Superior temporal gyrus (tissue), 1 donor: ENCODE results near the gene PLEK2.
"Not testable (repeated sequence)": the region's sequence is repeated elsewhere in the genome, so short reads cannot be mapped to it uniquely, and the experiment has no call there.

Source experiments
- DNase-seq: peaks from one replicate; pipeline ENCODE4 v3.0.0-alpha.2; 2016; ENCODE audit errors: extremely low spot score

Gene PLEK2

DNA sequence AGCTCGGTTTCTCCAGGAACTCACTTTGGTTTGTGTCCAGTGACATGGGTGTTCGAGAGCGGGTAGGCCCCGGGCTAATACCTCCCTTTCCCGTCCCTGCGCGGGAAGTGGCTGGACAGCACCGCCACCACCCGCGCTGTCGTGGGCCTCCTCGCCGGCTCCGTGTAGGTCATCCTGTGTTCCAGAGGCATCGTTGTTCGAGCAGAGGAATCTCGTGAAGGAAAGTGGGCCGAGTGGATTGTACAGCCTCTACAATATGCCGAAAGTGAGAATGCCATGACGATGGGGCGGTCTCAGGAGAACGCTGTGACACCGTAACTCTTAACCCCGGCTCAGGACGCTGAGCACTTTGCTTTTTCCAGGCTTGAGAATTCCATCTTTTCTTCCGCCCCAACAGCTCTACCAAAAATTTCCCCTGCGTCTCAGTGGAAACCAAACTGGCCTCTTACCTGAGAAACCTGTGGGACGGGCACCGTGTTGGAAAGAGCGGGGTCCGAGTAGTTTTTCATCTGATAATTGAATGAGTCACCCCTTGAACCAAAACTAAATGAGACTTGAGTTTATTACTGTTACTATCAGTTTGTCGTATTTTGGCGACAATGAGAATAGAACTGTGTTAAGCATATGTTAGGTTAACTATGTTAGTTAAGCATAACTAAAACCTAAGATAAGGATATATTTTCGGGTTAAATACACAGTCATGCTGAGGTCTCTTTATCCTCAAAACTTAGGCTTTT lies 51.3 kb downstream of the PLEK2 start:
- DNase-seq = no peak

DNA sequence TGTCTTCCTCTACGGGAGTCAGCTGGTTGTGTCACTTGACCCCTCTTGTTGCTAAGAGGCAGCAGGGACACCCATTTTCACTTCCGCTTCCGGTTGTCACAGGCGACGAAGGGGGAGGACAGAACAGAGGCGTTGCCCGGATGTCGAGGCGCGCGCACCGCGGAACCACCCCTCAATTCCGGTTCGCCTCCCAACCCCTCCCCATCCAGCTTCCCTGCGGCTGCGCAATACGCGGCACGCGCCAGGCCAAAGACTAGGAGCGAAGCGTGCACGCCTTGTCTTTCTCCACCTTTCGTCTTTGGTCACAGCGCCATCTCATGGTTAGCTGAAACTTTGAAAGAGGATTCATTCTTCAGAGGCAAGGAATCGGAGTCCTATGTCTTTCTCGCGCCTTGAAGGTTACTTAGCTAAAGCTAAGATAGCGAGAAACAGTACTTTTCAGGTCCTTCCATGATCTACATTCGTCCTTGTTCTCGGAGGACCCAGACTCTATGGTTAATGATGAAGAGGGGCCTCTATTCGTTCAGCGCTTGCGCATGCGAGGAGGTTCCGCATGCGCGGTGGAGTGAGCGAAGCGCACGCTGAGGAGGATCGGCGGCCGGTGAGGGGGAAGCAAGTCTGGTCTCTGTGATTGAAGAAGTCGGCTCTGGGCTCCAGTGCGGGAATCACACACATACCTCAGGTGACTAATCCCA lies 52.0 kb downstream of the PLEK2 start, which contains the start of the genes ATP6V1D and EIF2S1:
Gene ATP6V1D (minus strand): TSS at position 30 of the 695 bp plus-strand sequence. CDS start 106 bp downstream, outside the sequence.
Gene EIF2S1 (plus strand): TSS at position 554 of the 695 bp plus-strand sequence. CDS start 4,440 bp downstream, outside the sequence.
- peak; percentile 100 for DNase-seq

DNA sequence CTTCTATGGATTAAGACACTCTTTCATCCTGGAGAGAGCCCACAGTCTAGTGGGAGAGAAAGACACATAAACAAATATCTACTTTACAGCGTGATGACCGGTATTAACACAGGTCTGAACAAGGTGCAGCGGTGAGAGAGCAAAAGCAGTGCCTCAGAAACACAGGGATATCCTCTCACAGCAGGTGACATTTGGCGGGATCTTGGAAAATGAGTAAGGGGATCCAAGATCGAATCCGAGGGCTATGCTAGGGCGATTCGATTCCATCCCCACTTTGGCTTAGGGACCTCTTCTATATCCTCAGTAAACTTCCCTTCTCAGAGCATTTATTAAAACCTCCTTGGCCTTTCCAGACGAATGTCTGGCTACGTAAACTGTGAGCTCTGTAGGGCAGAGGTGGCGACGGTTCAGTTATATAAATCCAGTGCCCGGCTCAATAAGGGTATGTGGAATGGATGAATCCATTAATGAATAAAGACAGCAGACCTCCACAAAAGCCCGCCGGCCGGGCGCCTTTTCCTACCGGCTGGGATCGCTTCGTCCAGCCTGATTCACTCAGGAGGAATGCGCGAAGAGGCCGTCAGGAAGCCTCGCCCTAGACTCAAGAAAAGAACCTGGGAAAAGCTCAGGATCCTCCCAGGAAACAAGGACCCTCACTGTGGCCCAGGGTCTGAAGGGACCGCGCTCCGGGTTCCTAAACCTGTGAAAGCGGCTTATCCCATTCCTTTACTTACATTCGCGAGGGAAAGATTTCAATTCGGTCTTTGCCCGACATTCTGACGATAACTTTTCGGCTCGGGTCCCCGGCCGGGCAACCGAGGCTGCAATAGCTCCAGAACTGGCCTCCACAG lies 52.8 kb downstream of the PLEK2 start:
- DNase-seq = no peak

DNA sequence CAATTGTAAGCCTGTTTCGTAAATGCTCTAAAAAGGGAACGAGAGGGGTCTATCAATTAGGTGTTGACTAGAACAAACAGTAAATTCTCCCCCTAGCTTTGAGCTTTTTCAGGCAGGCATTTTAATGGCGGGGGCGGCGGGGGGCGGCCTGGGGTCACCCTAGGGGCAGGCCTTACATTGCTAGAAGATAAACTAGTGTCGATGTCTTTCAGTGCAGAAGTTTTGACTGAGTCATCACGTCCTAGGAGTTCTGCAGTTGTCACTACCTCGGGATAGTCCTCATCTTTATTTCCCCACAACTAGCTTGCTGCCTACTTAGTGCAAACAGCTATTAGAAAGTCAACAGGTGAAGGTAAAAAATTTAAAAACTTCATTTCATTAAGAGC lies 54.0 kb downstream of the PLEK2 start:
- DNase-seq = no peak

- no peak for DNase-seq
Measured at GRCh38 chr14:67357186-67357968, 54.6 kb downstream of the PLEK2 start.

- DNase-seq = no peak
Measured at GRCh38 chr14:67352055-67352454, 59.9 kb downstream of the PLEK2 start.

DNA sequence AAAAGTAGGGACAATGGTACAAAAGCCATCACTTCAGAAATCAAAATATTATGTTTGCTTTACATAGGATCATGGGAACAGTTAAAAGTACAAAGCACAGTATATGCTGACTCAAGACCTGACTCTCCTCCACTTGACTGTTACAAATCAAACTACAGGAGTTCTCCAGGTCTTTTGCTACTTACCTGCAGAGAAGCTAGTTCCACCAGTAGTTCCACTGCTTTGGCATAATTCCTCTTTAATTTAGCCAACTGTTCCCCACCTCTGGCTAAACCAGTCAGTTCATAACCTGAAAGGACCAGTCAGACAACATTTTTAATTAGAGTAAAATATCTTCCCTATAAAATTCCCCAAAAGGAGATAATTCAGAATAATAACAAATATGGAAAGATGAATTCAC lies 66.4 kb downstream of the PLEK2 start:
- no peak for DNase-seq

- no peak for DNase-seq
Measured at GRCh38 chr14:67343601-67344230, 68.2 kb downstream of the PLEK2 start.

DNA sequence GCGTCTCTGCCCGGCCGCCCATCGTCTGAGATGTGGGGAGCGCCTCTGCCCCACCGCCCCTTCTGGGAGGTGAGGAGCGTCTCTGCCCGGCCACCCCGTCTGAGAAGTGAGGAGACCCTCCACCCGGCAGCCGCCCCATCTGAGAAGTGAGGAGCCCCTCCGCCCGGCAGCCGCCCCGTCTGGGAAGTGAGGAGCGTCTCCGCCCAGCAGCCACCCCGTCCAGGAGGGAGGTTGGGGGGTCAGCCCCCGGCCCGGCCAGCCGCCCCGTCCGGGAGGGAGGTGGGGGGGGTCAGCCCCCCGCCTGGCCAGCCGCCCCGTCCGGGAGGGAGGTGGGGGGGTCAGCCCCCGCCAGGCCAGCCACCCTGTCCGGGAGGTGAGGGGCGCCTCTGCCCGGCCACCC lies 70.7 kb downstream of the PLEK2 start:
- DNase-seq = not testable (repeated sequence)
